ENCODE data around the gene NSMCE3.
"Not testable (repeated sequence)": the region's sequence is repeated elsewhere in the genome, so short reads cannot be mapped to it uniquely, and the experiment has no call there.

DNA sequence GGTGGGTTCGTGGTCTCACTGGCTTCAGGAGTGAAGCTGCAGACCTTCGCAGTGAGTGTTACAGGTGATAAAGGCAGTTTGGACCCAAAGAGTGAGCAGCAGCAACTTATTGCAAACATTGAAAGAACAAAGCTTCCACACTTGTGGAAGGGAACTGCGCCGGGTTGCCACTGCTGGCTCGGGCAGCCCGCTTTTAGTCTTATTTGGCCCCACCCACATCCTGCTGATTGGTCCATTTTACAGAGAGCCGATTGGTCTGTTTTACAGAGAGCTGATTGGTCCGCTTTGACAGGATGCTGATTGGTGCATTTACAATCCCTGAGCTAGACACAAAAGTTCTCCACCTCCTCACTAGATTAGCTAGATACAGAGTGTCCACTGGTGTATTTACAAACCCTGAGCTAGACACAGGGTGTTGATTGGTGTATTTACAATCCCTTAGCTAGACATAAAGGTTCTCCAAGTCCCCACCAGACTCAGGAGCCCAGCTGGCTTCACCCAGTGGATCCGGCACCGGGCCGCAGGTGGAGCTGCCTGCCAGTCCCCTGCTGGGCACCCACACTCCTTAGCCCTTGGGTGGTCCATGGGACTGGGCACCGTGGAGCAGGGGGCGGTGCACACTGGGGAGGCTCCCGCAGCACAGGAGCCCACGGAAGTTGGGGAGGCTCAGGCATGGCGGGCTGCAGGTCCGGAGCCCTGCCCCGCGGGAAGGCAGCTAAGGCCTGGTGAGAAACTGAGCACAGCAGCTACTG lies 45.2 kb downstream of the NSMCE3 start:
- not testable (repeated sequence) for TF ChIP-seq CTCF (IDR thresholded peaks at IDR 0.05; ENCODE audit: low read depth, low read length); EZH2phosphoT487 (IDR thresholded peaks at IDR 0.05; ENCODE audit: low read depth)
